Activated T-cell treated with anti-CD3 and anti-CD28 coated beads for 48 hours (primary cell): ENCODE measurements around the gene NAT8L.

ENCODE experiments used
- DNase-seq: peaks from one replicate; pipeline ENCODE4 v3.0.0-alpha.2; 2020; ENCODE audit warnings: low read depth

The NAT8L gene

DNA sequence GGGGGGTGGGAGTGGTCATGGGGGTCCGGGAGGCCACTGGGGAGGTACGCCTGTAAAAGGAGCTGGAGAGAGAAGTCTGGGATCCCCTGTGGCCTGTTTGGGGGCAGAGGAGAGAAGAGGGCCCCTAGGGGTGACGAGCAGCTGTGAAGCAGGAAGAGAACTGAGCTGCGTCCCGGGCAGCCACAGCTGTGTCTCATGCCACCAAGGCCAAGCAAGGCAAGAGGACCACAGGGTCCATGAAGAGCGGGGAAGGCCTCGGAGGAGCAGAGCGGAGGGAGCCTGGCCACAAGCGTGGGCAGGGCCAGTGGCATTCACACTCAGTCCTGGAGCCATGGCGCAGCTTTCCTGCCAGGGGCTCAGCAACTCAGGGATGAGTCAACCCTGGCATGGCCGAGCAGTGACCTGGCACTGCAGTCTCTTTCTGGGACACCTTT, 13.6 kb upstream of the NAT8L start:
- DNase-seq, result no peak

DNA sequence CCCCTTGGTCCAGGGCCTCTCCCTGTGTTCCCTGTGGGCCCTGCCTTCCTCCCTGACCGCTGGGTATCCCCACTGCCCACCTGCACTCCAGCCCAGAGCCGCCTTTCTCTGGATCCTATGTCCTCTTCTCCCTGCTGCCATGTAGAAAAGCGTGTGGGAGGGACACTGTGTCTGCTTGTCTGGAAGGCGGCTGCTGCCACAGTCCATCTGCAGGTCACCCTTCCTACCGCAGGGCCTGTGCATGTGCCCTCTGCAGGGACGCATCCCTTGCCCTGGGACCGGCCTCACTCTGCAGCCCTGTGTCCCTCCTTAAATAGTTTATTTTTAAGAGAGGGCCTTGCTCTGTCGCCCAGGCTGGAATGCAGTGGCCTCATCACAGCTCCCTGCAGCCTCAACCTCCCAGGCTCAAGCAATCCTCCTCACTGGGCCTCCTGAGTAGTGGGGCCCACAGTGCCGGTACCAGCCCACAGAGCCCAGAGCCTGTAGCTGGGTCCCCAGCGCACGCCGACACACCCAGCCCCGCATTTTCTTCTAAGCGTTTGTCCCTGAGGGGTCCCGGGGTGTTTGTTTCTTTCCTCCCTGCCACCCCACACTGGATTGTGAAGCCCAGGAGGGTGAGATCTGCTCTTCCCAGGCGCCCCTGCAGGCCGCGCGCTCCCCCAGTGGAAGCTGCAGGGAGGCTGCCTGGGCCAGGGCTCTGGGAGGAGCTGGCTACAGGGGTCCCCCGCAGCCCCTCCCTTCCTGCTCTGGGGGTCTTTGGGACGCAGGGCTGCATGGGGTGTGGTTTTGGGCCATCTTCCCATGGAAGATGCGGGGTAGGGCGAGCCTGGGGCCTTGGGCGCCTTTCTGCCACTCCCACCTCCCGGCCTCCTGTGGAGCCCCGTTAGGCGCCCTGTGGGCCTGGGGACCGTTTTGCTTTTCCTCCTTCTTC, 12.8 kb upstream of the NAT8L start:
- no peak for DNase-seq

DNA sequence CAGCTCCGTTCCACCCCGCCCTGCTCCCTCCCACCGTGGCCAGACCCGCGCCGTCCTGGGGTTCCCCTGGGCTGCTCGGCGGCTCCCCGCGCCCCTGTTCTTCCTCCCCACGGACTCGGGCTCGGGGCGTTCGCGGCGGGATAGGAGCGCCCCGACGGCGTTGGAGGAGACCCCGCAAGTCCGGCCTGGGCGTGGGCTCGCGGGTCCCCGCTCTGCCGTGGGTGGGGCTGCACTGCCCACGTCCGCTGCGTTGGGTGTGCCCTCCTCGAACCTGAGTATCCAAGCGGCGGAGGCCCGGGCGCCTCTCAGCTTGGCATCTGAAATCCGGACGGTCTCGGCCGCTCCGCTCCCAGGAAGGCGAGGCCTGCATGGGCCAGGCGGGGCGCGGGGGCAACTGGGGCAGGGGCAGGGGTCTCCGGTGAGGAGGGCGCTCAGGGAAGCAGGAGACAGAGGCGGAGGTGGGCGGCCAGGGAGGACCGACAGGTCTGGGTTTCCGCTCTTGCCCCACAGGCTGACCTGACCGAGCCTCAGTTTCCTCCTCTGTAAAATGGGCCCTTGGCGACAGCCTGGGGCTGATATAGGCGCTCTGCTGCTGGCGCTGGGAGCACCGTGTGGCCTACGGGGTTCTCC, 12.0 kb upstream of the NAT8L start:
- no peak for DNase-seq

DNA sequence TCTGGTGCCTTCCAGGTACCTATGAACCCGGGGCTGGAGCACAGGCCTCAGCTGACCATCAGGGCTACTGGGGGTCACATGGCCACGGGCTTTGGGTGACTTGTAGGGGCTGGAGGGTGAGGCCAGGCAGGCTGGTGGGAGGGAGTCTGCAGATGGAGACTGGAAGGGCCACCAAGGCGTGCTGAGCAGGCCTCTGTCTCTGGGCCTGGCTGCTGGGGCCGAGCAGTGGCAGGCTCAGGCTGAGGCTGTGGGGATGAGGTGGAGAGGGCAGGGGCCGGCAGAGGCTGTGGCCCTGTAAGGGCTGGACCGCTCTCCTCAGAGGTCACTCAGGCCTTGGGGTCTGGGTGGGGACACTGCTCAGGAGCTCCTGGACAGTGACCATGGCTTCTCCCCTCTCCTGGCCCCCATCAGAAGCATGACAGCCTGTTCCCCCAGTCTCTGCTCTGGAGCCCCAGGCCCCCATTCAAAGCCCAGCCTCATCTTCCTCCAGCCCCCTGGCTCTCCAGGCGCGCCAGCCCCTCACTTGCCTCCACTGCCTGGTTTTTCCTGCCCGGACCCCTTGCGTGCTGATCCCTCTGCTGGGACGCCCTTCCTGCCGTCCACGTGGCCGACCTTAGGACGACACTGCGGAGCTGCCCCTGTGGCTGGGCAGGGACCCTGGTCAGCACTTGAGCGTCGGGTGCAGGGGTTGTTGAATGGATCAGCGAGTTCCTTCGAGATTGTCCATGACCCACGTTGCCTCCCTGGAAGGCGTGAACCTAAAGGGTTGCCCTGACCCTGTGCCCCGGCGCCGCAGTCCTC, 11.1 kb upstream of the NAT8L start:
- DNase-seq, result no peak

DNA sequence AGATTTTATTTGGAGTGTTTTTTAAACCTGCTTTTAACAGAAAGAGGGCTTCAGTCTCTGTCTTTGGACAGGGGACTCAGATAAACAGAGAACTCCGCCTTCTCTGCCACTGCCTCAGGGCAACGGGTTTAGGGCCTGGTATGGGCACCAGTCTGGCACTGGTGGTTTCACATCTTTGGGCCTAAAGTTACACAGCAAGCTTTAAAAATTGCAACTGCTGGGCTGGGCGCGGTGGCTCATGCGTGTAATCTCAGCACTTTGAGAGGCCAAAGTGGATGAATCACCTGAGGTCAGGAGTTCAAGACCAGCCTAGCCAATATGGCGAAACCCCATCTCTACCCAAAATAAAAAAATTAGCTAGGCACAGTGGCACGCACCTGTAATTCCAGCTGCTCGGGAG, 10.3 kb upstream of the NAT8L start:
- DNase-seq, result no peak

DNA sequence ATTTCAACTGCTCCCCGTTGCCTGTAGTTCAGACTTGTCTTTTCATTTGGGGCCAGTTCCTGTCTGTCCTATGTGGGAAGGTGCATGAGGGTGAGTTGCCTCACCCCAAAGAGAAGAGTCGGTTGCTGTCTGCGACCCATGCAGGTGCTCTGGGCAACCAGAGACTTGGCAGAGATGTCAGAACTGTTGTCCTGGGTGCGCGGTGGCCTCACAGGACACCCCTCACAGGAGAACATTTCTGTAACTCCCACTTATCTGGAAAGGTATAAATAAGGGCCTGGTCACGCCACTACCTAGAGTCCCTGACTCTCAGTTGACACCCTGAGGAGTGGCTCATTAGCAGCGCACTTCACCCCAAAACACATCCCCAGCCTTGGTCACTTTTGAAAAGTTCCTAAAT, 9.7 kb upstream of the NAT8L start:
- DNase-seq, result no peak

- no peak for DNase-seq
Measured at GRCh38 chr4:2049811-2050210, 9.3 kb upstream of the NAT8L start.

DNA sequence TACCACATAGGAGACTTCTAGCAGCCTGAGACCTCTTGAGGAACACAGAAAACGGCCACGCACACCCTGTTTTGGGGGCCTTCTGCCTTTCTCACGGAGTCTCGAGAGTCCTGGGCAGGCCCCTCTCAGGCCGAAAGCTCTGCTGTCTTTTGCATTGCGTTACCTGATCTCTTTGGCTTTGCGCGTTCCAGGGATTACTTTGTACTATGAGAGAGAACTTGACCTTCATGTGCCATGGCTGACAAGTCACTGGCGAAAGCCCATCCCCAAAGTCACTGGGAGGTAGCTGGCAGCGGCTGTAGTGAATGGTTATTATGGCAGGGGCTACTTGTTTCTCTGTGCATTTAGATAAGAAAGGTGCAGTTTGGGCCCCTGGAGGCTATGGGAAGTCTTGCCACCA, 8.0 kb upstream of the NAT8L start:
- DNase-seq, result no peak

DNA sequence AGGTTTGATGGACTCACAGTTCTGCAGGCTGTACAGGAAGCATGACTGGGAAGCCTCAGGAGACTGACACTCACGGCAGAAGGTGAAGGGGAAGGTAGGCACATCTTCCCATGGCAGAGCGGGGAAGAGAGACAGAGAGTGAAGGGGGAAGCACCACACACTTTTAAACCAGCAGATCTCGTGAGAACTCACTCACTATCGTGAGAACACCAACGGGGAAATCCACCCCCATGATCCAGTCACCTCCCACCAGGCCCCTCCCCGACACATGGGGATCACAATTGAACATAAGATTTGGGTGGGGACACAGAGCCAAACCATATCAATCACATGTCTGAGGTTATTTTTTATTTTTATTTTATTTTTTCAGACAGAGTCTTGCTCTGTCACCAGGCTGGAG, 4.9 kb upstream of the NAT8L start:
- DNase-seq, result no peak

DNA sequence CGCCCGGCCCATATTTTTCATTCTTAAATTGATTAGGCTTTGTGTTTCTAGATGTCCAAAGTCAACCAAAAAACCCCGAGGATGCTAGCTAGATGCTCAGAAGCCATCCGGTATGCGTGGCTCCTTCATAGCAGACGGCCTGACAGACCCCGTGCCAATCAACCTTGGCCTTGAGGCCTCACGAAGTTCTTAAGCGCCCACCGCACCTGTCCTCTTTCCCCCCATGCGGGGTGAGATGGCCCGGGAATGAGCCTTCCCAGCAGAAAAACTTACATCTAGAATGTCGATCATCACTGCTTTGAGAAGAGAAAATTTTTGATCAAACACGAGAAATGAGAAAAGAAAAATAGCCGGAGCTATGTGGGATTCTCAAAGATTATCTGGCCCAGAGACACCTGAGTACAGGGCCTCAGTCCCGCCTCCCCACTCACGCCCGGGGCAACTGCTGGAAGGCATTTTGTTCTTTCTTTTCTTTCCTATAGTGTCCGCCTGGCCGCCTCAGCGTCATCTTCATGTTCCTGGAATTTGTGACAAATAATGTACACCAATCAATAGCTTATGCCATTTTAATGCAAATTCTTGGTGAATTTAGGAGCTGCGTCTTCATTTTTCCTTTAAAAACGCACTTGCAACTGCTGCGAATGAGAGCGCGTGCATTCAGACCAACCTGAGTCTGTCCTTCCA, 1.6 kb upstream of the NAT8L start:
- DNase-seq, result no peak

GRCh38 chr4:2058264-2059045, 672 bp upstream of the NAT8L start:
- no peak for DNase-seq

DNA sequence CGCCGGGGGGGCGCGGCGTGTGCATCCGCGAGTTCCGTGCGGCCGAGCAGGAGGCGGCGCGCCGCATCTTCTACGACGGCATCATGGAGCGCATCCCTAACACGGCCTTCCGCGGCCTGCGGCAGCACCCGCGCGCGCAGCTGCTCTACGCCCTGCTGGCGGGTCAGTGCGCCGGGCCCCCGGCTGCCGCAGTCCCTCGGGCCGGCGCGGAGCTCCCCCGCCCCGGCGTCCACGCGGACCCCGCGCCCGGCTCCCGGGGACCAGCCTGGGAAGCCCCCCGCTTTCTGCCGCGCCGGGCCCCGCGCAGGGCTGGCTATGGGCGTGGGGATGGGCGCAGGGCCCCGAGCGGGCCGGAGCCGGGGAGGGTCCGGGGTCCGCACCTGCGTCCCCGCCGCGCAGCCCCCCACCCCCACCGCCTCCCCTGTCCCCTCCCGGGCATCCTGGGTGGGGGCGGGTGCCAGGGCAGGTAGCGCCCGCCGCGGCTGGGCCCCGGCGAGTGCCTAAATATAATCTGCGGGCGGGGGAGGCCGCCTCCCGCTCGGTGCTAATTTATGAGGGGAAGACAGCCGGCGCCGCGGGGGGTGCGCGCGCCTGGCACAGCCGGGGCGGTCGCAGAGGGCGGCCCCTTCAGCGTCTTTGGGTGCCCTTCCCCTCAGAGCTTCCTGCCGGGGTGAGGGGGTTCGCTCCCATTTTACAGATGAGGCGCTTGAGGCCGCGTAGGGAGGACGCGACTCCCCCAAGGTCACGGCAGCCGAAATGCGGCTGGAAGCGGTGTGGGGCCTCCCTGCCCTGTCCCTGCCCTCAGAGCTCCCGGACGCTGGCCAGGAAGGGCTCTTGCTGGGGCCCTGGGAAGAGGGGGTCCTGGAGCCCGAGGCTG, 837 bp downstream of the NAT8L start:
- DNase-seq, result no peak

DNA sequence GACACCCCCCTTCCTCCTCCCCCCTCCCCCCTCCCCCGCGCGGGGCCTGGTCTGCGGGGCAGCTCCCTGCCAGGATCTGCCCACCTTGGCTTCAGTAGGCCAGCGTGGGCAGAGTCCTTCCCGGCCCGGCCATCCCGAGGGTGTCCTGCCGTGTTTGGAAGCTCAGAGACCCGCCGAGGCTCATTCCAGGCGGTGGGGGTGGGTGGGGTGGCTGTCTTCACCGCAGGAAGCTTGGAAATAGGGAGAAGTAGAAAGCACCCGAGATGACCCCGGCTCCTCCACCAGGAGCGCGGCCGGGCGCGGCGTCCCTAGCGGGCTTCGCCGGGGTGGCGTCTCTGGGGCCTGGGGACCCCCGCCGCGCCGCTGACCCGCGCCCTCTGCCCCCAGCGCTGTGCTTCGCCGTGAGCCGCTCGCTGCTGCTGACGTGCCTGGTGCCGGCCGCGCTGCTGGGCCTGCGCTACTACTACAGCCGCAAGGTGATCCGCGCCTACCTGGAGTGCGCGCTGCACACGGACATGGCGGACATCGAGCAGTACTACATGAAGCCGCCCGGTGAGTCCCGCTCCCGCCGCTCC, 1.6 kb downstream of the NAT8L start:
- DNase-seq, result no peak

DNA sequence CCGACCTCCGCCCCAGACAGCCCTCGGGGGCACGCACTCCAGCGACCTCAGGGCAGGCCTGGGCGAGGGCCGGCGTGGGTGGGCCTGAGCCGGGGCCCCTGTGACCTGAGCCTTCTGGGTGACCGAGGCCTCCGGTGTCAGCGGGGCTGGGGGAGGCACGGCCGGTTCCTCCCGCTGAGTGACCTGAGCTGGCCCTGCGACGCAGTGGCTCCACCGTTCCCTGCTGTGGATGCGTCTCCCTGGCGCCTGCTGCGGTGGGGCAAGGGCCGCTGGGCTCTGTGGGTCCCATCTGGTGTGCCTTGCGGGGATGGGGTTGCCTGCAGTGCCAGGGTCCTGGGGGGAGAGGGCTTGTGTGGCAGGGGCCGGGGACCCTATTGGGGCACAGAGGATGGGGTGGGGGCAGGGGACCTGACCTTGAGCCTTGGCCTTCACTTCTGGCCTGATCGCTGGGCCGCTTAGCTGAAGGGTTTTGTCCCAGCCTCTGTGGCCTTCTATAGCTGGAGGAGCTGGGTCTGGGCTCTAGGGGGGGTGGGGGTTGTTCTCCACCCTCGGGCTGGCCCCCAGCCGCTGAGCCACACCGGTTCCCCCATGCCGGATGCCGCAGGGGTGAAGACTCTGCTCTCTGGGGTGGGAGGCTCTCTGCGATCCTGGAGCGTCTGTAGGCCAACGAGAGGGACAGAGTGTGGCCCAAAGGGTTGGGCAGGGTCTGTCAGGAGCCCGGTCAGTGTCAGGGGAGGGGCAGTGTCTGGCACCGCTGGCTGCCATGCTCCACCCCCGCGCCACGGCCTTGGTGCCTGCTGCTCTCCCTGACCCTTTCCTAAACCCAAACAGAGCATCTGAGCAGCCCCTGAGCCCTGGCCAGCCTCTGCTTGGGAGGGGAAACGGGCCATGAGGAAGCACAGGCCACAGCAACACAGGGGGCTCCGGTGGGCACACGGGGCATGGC, 2.3 kb downstream of the NAT8L start:
- DNase-seq, result no peak

DNA sequence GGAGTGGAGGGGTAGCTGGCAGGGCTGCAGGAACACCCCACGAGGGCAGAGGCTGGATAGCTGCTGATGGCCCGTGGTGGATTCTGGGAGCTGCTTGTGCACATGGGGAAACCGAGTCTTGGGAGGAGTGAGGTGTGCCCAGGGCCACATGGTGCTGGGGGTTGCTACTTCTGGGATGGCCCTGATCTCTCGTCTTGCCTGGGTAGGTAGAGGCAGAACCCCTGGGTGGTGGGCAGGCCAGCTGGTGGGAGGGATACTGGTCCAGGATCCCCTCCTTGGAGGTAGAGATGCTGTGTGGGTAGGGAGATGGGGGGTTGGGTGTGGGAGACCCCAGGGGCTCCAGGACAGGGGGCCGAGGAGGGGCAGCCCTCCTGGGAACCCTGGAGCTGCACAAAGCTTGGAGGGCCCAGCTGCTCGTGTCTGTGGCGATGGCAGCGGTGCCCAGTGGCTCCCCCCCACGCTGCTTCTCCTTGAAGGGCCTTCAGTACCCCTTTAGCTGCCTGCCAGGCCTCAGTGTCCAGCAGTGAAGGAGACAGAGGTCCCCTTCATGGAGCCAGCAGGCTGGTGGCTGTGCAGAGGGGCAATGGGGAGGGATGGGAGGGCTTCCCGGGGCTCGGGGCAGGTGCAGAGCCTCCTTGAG, 3.2 kb downstream of the NAT8L start:
- no peak for DNase-seq

DNA sequence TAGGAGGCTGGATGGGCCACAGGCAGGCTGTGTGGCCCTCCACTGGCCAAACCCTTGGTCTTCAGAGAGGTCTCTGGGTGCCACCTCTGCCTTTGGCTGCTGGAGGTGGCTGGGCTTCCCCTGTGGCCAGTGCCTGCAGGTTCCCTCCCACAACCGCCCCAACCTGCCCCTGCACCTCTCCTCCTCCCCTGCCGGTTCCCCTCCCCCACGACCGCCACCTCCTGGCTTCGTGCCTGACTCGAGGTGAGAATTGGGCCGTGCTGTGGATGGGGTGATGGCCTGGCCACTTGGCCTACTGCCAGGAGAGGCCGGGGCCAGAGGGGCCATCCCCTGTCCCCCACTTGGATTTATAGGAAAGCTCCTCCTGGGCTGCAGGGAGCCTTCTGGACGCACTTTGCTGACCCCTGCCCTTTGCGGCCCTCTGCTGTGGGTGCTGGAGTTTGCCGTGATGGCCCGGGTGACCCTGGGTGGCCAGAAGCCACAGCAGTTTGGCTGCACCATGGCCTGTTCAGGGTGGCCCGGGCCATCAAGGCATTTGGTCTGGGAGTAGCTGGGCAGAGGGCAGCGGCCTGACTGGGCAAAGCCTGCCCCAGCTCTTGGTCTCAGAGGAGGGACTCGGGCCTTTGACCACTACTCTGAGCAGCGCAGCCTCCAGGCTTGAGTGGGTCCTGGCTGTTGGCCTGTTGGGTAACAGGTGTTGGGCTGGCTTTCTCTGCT, 3.8 kb downstream of the NAT8L start:
- DNase-seq, result no peak

- no peak for DNase-seq
Measured at GRCh38 chr4:2063557-2064275, 4.6 kb downstream of the NAT8L start.
